Glutamatergic neuron (in vitro differentiated cells): ENCODE data around the gene NUDT17. TPM values are rescaled to one million over a fixed set of nuclear protein-coding genes. Genes with fewer than 3 reads are reported as not detected.

Experiments used
- DNase-seq: peaks from one replicate; pipeline ENCODE4 v3.0.0; 2022
- H3K27ac Mint-ChIP-seq: one replicate; pipeline ENCODE4 v1.8.0; 2020; ENCODE audit warnings: mild to moderate bottlenecking, mixed read lengths, inconsistent platforms; ENCODE audit not compliant: unreplicated experiment
- H3K27me3 Mint-ChIP-seq: one replicate; pipeline ENCODE4 v1.8.0; 2020; ENCODE audit warnings: mild to moderate bottlenecking, moderate library complexity, mixed read lengths, inconsistent platforms; ENCODE audit not compliant: unreplicated experiment
- H3K36me3 Mint-ChIP-seq: one replicate; pipeline ENCODE4 v1.8.0; 2020; ENCODE audit warnings: mild to moderate bottlenecking, mixed read lengths, inconsistent platforms; ENCODE audit not compliant: unreplicated experiment
- H3K4me1 Mint-ChIP-seq: one replicate; pipeline ENCODE4 v1.8.0; 2020; ENCODE audit warnings: mild to moderate bottlenecking, low read depth, mixed read lengths, inconsistent platforms; ENCODE audit not compliant: unreplicated experiment
- H3K4me3 Mint-ChIP-seq: one replicate; pipeline ENCODE4 v1.8.0; 2020; ENCODE audit warnings: mild to moderate bottlenecking, mixed read lengths, inconsistent platforms; ENCODE audit not compliant: unreplicated experiment
- H3K9me3 Mint-ChIP-seq: one replicate; pipeline ENCODE4 v1.8.0; 2020; ENCODE audit warnings: mild to moderate bottlenecking, moderate library complexity, mixed read lengths, inconsistent platforms; ENCODE audit not compliant: unreplicated experiment
- microRNA-seq: library from miRNA; unstranded; fragments of <30 nt; microRNA quantifications from one replicate; pipeline ENCODE4, GENCODE V29; 2020; ENCODE audit not compliant: unreplicated experiment
- total RNA-seq: library from RNA; stranded (reverse); fragmentation: NEBNext Ultra II Directional; extraction: Animal tissue kit (Norgen Biotek cat#: 25700); gene quantifications from one replicate; pipeline ENCODE4 v1.2.1, GENCODE V29; 2021; ENCODE audit not compliant: unreplicated experiment
- TF ChIP-seq, protein P1 (sequence below): fragments of 200-600 bp; sonication (generic); IDR thresholded peaks from one replicate; pipeline ENCODE4 v1.5.0; 2021; ENCODE audit not compliant: partially characterized antibody, unreplicated experiment

NUDT17 gene
- total RNA-seq, 1 donor from 2014 or later: 2.4 TPM

DNA sequence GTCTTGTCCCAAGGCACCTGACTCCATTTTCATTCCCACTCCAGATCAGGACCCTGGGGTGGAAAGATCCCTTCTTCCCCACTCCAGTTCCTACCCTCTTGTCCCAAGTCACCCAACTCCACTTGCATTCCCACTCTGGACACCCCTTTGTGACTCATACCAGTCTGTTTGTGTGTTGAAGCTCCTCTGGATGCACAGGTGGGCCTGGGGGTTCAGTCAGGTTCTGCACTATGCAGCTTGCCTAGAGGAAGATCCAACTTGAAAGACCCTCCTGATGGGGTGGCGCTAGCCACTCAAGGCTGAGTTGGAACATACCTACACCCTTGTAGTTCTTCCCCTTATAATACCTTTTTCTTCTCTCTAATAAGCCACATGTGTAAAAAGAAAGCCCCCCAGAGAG lies 50.0 kb downstream of the NUDT17 start:
- H3K36me3 Mint-ChIP-seq: no peaks in the 10 kb centered on the region
- DNase-seq: no peak
- no peak overlapping the region for H3K27ac Mint-ChIP-seq
- TF ChIP-seq, protein P1, sequence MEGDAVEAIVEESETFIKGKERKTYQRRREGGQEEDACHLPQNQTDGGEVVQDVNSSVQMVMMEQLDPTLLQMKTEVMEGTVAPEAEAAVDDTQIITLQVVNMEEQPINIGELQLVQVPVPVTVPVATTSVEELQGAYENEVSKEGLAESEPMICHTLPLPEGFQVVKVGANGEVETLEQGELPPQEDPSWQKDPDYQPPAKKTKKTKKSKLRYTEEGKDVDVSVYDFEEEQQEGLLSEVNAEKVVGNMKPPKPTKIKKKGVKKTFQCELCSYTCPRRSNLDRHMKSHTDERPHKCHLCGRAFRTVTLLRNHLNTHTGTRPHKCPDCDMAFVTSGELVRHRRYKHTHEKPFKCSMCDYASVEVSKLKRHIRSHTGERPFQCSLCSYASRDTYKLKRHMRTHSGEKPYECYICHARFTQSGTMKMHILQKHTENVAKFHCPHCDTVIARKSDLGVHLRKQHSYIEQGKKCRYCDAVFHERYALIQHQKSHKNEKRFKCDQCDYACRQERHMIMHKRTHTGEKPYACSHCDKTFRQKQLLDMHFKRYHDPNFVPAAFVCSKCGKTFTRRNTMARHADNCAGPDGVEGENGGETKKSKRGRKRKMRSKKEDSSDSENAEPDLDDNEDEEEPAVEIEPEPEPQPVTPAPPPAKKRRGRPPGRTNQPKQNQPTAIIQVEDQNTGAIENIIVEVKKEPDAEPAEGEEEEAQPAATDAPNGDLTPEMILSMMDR: no peak
- no peak overlapping the region for H3K4me3 Mint-ChIP-seq
- peaks cover 4% of the 10 kb centered on the region for H3K4me1 Mint-ChIP-seq
- peaks cover 4% of the 10 kb centered on the region for H3K27me3 Mint-ChIP-seq
- H3K9me3 Mint-ChIP-seq: no peaks in the 10 kb centered on the region

DNA sequence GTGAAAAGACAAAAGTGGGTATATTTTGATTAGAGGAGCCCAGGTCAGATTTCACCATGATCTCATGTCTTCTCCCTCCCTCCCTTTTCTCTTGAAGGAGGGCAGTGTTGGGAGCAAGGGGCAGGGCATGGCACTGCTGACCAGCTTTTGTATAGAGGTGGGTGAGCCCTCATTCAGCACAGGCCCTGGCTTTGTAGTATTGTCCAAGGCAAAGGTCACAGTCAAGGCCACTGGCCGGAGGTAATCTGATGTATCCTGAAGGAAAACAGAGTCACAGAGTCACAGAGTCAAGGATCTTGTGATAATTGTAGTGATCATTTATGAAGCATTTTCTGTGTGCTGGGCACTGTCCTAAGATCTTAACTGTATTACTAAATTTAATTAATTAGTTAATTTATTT lies 52.5 kb downstream of the NUDT17 start:
- TF ChIP-seq, protein P1: no peak
- Mint-ChIP-seq H3K36me3 (no peaks in the 10 kb centered on the region), H3K27me3 (peaks cover 8% of the 10 kb centered on the region), H3K27ac (no peak overlapping the region), H3K4me3 (no peak overlapping the region), H3K4me1 (no peaks in the 10 kb centered on the region), H3K9me3 (no peaks in the 10 kb centered on the region)
- DNase-seq: no peak

Small RNA genes within 50 kb of the gene (microRNA-seq; reads per million reads assigned to microRNA genes)
- gene MIR6736: 1.7 reads per million, percentile 8 among the genes with 10 or more reads in this experiment

Other genes with a start within 250 kb of the NUDT17 start
- 31.4 TPM for gene GPR89A, start 237.6 kb upstream of the NUDT17 start, total RNA-seq
- 1.7 TPM for gene PDZK1, start 138.3 kb upstream of the NUDT17 start, total RNA-seq
- not detected for gene CD160, start 126.1 kb upstream of the NUDT17 start, total RNA-seq
- gene RNF115, start 21.5 kb upstream of the NUDT17 start, total RNA-seq: 20.5 TPM
- gene POLR3C, start 21.4 kb upstream of the NUDT17 start, total RNA-seq: 43.4 TPM
- gene PIAS3, start 13.5 kb downstream of the NUDT17 start, total RNA-seq: 20.3 TPM
- gene ANKRD35, start 40.2 kb downstream of the NUDT17 start, total RNA-seq: 2.1 TPM
- gene ITGA10, start 64.4 kb downstream of the NUDT17 start, total RNA-seq: 1.1 TPM
- 24.7 TPM for gene PEX11B, start 73.1 kb downstream of the NUDT17 start, total RNA-seq
- 206 TPM for gene RBM8A, start 81.9 kb downstream of the NUDT17 start, total RNA-seq
- 20.3 TPM for gene LIX1L, start 112.4 kb downstream of the NUDT17 start, total RNA-seq
- 0.59 TPM for gene ANKRD34A, start 118.9 kb downstream of the NUDT17 start, total RNA-seq
- 13.2 TPM for gene POLR3GL, start 119.1 kb downstream of the NUDT17 start, total RNA-seq
- 126 TPM for gene TXNIP, start 150.9 kb downstream of the NUDT17 start, total RNA-seq
- not detected for gene HJV, start 176.1 kb downstream of the NUDT17 start, total RNA-seq